Liver (tissue), 9 donors: ENCODE data around the gene PPP1R3D. TPM values are rescaled to one million over a fixed set of nuclear protein-coding genes. Genes with fewer than 3 reads are reported as not detected.

ENCODE experiments used
- DNase-seq: peaks from one replicate; pipeline ENCODE4 v3.0.0-alpha.2; 2017; ENCODE audit warnings: low spot score
- H3K27ac ChIP-seq, 2 donors: one replicate each; pipeline ENCODE4 v1.7.0; 2013; ENCODE audit warnings: inconsistent platforms in 2 of 2, low read length in 2 of 2, control low read depth in 1 of 2, low read depth in 1 of 2, mild to moderate bottlenecking in 1 of 2
- H3K27me3 ChIP-seq, 4 donors: one replicate each; pipeline versions ENCODE4 v1.6.1 to v1.7.0; 2013; ENCODE audit warnings: low read length in 3 of 4, inconsistent platforms in 1 of 4, mild to moderate bottlenecking in 1 of 4, moderate library complexity in 1 of 4; ENCODE audit not compliant: control insufficient read depth in 4 of 4, insufficient read depth in 4 of 4
- H3K36me3 ChIP-seq, 4 donors: one replicate each; pipeline versions ENCODE4 v1.6.1 to v1.7.0; 2013; ENCODE audit warnings: low read length in 3 of 4, mild to moderate bottlenecking in 3 of 4, low read depth in 1 of 4, moderate library complexity in 1 of 4; ENCODE audit not compliant: control insufficient read depth in 4 of 4, insufficient read depth in 3 of 4
- H3K4me1 ChIP-seq, 4 donors: one replicate each; pipeline versions ENCODE4 v1.6.1 to v1.7.0; 2013; ENCODE audit warnings: low read length in 3 of 4, mild to moderate bottlenecking in 3 of 4, moderate library complexity in 1 of 4; ENCODE audit not compliant: control insufficient read depth in 4 of 4, insufficient read depth in 4 of 4
- H3K4me3 ChIP-seq, 3 donors: one replicate each; pipeline versions ENCODE4 v1.6.1 to v1.7.0; 2013; ENCODE audit warnings: low read length in 3 of 3, control low read depth in 1 of 3, low read depth in 1 of 3, mild to moderate bottlenecking in 1 of 3
- H3K9ac ChIP-seq, 2 donors: one replicate each; pipeline ENCODE4 v1.7.0; 2013; ENCODE audit warnings: low read length in 2 of 2, mild to moderate bottlenecking in 2 of 2, moderate library complexity in 2 of 2, control low read depth in 1 of 2, low read depth in 1 of 2
- H3K9me3 ChIP-seq, 4 donors: one replicate each; pipeline versions ENCODE4 v1.6.1 to v1.7.0; 2013; ENCODE audit warnings: low read length in 3 of 4; ENCODE audit not compliant: control insufficient read depth in 4 of 4
- ATF3 ChIP-seq: IDR thresholded peaks from 2 replicates; pipeline ENCODE4 v1.6.1; 2016; ENCODE audit warnings: antibody characterized with exemption
- EGR1 ChIP-seq, 2 donors: IDR thresholded peaks; 2 replicates each; pipeline ENCODE4 v1.6.1; 2016 to 2018; ENCODE audit warnings: antibody characterized with exemption in 2 of 2, low read depth in 2 of 2
- FOXA1 ChIP-seq: IDR thresholded peaks from 2 replicates; pipeline ENCODE4 v1.6.1; 2016; ENCODE audit warnings: antibody characterized with exemption
- FOXA2 ChIP-seq: IDR thresholded peaks from 2 replicates; pipeline ENCODE4 v1.6.1; 2016; ENCODE audit warnings: antibody characterized with exemption
- GABPA ChIP-seq, 2 donors: IDR thresholded peaks in 1 of 2; conservative IDR thresholded peaks in 1 of 2; 2 replicates each; pipeline ENCODE4 v1.6.1; 2016; ENCODE audit warnings: antibody characterized with exemption in 2 of 2, mild to moderate bottlenecking in 1 of 2, moderate library complexity in 1 of 2
- HNF4A ChIP-seq, 2 donors: conservative IDR thresholded peaks; 2 replicates each; pipeline ENCODE4 v1.6.1; 2016; ENCODE audit warnings: antibody characterized with exemption in 2 of 2, mild to moderate bottlenecking in 2 of 2
- HNF4G ChIP-seq: IDR thresholded peaks from 2 replicates; pipeline ENCODE4 v1.6.1; 2016; ENCODE audit warnings: antibody characterized with exemption
- JUND ChIP-seq, 2 donors: IDR thresholded peaks; 2 replicates each; pipeline ENCODE4 v1.6.1; 2016; ENCODE audit warnings: antibody characterized with exemption in 2 of 2
- MAX ChIP-seq: IDR thresholded peaks from 2 replicates; pipeline ENCODE4 v1.6.1; 2016; ENCODE audit warnings: antibody characterized with exemption
- NR2F2 ChIP-seq: IDR thresholded peaks from 2 replicates; pipeline ENCODE4 v1.6.1; 2016; ENCODE audit warnings: antibody characterized with exemption
- RAD21 ChIP-seq, 2 donors: IDR thresholded peaks; 2 replicates each; pipeline ENCODE4 v1.6.1; 2016; ENCODE audit warnings: antibody characterized with exemption in 2 of 2, mild to moderate bottlenecking in 2 of 2
- RXRA ChIP-seq, 2 donors: IDR thresholded peaks; 2 replicates each; pipeline ENCODE4 v1.6.1; 2017 to 2018; ENCODE audit warnings: antibody characterized with exemption in 2 of 2, mild to moderate bottlenecking in 1 of 2
- SP1 ChIP-seq: IDR thresholded peaks from 2 replicates; pipeline ENCODE4 v1.6.1; 2018; ENCODE audit warnings: antibody characterized with exemption, mild to moderate bottlenecking
- TAF1 ChIP-seq: conservative IDR thresholded peaks from 2 replicates; pipeline ENCODE4 v1.6.1; 2016; ENCODE audit warnings: antibody characterized with exemption, mild to moderate bottlenecking
- YY1 ChIP-seq: IDR thresholded peaks from 2 replicates; pipeline ENCODE4 v1.6.1; 2016; ENCODE audit warnings: antibody characterized with exemption, mild to moderate bottlenecking
- ZBTB33 ChIP-seq: IDR thresholded peaks from 2 replicates; pipeline ENCODE4 v1.6.1; 2016; ENCODE audit warnings: antibody characterized with exemption
- WGBS: extraction: QIAGEN DNeasy Blood & Tissue Kit; methylation state at CpG from one replicate; pipeline ENCODE4 v1.1.7; 2013; 5-methylcytosine and 5-hydroxymethylcytosine counted together
- polyA plus RNA-seq, 2 donors: library from polyadenylated mRNA; stranded (reverse) in 1 of 2; unstranded in 1 of 2; fragments of 200-250 nt in 1 of 2; fragments of >200 nt in 1 of 2; fragmentation: Nextera tagmentation in 1 of 2; extraction: Ambion mirVana in 1 of 2; gene quantifications; one replicate each; pipeline versions ENCODE4 v1.2.1 to v1.2.3, GENCODE V29; 2013 to 2015
- total RNA-seq, 2 donors: library from RNA; depleted of rRNA; stranded (reverse); fragments of >200 nt; gene quantifications; one replicate each; pipeline ENCODE4 v1.2.3, GENCODE V29; 2014
- TF ChIP-seq, protein P1 (sequence below): fragments of 150-350 bp; IDR thresholded peaks from 2 replicates; pipeline ENCODE4 v1.5.1; 2017; ENCODE audit warnings: improper control_type of control experiment, low read depth, low read length; ENCODE audit not compliant: missing input control
- TF ChIP-seq, protein P2 (sequence below): IDR thresholded peaks from 2 replicates; pipeline ENCODE4 v1.6.1; 2016; ENCODE audit warnings: antibody characterized with exemption, mild to moderate bottlenecking
- donor health status: healthy.
- donor health status: healthy.
- donor health status: healthy.
- donor health status: healthy.
- donor health status: healthy.

Gene PPP1R3D
- total and polyA plus RNA-seq, 4 donors: 0.28 to 2.2 (median 1.0) TPM

DNA sequence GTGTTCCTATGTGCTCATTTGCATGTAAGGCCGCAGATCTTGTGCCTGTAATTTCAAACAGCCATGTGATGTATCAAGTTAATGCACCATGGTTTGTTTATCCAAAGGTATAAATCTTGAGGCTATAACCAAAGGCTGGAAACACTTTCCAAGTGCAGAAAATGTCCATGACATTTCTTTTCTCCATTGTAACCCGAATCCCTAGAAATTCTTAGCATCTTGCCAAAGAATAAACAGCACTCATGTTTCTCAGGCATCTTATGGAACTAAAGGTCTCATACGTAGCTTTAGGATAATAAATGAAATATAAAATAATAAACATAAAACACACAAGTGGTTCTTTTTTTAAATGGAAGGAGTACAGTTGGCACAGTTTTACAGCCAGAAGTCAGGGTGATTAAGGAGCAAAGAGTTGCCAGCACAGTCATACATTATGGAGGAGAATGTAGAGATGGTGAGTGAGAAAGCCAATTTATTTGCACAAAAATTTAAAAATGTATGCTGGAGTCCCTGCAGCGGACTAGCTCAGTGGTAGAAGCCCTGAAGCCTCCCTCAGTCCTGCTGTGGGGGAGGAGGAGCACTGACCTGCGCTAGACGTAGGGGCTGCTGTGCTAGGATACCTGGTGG lies 36.2 kb upstream of the PPP1R3D start:
- H3K4me3 ChIP-seq: no peak overlapping the region
- WGBS: 89% methylated on average over 6 of the region's 6 CpGs
- no peak for DNase-seq
- no peaks in the 10 kb centered on the region for H3K36me3 ChIP-seq
- no peak overlapping the region for H3K9ac ChIP-seq
- H3K4me1 ChIP-seq: peaks cover 0 to 5% (median 0%) of the 10 kb centered on the region in 4 donors
- H3K9me3 ChIP-seq: peaks cover 0 to 3% (median 0%) of the 10 kb centered on the region in 4 donors
- H3K27me3 ChIP-seq: peaks cover 0 to 2% (median 0%) of the 10 kb centered on the region in 4 donors
- H3K27ac ChIP-seq: no peak overlapping the region
- TF ChIP-seq EGR1 (IDR thresholded peaks at IDR 0.05; ENCODE audit: low read depth in 2 of 2) (no peak), NR2F2 (no peak), YY1 (no peak), ZBTB33 (no peak), FOXA1 (no peak), HNF4A (conservative IDR thresholded peaks at IDR 0.05) (no peak), MAX (no peak), SP1 (no peak), ATF3 (no peak), FOXA2 (no peak), HNF4G (no peak), RXRA (IDR thresholded peaks at IDR 0.05) (no peak), GABPA (IDR thresholded peaks at IDR 0.05 in 1 of 2, conservative IDR thresholded peaks at IDR 0.05 in 1 of 2) (no peak), JUND (IDR thresholded peaks at IDR 0.05) (no peak), RAD21 (IDR thresholded peaks at IDR 0.05) (no peak), TAF1 (no peak)
- TF ChIP-seq, protein P1, sequence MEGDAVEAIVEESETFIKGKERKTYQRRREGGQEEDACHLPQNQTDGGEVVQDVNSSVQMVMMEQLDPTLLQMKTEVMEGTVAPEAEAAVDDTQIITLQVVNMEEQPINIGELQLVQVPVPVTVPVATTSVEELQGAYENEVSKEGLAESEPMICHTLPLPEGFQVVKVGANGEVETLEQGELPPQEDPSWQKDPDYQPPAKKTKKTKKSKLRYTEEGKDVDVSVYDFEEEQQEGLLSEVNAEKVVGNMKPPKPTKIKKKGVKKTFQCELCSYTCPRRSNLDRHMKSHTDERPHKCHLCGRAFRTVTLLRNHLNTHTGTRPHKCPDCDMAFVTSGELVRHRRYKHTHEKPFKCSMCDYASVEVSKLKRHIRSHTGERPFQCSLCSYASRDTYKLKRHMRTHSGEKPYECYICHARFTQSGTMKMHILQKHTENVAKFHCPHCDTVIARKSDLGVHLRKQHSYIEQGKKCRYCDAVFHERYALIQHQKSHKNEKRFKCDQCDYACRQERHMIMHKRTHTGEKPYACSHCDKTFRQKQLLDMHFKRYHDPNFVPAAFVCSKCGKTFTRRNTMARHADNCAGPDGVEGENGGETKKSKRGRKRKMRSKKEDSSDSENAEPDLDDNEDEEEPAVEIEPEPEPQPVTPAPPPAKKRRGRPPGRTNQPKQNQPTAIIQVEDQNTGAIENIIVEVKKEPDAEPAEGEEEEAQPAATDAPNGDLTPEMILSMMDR: no peak
- TF ChIP-seq, protein P2, sequence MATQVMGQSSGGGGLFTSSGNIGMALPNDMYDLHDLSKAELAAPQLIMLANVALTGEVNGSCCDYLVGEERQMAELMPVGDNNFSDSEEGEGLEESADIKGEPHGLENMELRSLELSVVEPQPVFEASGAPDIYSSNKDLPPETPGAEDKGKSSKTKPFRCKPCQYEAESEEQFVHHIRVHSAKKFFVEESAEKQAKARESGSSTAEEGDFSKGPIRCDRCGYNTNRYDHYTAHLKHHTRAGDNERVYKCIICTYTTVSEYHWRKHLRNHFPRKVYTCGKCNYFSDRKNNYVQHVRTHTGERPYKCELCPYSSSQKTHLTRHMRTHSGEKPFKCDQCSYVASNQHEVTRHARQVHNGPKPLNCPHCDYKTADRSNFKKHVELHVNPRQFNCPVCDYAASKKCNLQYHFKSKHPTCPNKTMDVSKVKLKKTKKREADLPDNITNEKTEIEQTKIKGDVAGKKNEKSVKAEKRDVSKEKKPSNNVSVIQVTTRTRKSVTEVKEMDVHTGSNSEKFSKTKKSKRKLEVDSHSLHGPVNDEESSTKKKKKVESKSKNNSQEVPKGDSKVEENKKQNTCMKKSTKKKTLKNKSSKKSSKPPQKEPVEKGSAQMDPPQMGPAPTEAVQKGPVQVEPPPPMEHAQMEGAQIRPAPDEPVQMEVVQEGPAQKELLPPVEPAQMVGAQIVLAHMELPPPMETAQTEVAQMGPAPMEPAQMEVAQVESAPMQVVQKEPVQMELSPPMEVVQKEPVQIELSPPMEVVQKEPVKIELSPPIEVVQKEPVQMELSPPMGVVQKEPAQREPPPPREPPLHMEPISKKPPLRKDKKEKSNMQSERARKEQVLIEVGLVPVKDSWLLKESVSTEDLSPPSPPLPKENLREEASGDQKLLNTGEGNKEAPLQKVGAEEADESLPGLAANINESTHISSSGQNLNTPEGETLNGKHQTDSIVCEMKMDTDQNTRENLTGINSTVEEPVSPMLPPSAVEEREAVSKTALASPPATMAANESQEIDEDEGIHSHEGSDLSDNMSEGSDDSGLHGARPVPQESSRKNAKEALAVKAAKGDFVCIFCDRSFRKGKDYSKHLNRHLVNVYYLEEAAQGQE: no peak
